Amniotic stem cell (primary cell): ENCODE results near the gene UTP25.
A peak's percentile ranks its signal among the peaks of the same experiment; 100 is the strongest.

ENCODE experiments used
- DNase-seq: peaks from one replicate; lab custom pipeline; 2025; lab: John Stamatoyannopoulos, UW

The UTP25 gene

DNA sequence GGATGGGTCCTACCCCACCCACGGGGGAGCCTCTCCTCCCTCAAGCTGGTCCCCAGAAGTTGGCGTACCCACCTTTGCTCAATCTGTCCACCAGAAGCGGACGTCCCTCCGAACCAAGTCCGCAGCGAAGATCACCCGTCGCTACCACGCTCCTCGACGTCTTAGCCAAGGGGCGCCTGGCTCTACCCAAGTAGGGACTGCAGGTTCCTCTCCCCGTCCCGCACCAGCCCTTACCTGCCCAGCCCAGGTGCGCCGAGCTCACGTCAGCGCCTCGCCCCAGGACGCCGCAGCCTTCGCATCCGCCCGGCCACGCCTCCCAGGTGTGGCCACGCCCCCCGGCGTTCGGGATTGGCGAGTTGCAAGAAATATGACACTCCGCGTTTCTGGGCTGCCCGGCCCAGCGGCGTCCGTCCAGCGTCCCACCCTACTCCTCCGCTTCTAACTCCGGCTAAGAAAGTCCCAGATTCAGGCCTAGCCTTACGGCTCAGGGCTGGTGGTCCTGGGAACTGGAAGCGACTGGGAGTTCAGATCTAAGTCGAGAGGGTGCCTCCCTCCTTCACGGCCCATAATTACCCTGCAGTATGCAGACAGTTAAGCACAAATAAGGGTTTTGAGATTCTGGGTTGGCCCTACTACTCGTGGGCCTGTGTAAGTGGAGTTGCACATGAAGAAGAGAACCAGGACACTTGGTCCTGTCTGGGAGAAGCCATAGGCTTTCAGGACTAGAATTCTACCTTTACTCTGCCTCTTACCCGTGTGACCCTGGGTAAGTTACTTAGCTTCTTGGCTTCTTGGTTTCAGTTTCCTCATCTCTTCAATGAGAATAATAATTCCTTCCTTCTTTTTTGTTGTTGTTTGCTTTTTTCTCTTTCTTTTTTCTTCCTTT lies 21.7 kb upstream of the UTP25 start, which contains the start of gene IRF6:
TSS of gene IRF6 (minus strand) at position 268 of the 886 bp plus-strand sequence. CDS start 4,729 bp downstream, outside the sequence.
- DNase-seq = peak; percentile 62

DNA sequence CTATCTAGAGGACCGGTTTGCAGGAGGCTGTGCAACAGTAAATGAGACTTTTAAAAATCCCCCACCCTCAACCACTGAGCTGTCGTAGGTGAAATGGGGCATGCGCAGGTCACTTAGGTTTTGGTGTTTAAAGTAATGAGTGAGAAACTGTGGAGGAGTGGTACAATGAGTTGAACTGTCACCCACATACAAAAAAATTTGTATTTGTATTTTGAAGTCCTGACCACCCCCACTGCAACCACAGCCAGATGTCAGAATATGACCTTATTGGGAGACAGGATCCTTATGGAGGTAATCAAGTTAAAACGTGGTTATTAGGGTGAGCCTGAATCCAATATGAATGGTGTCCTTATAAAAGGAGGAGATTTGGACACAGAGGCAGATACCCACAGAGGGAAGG lies 20.3 kb upstream of the UTP25 start:
- no peak for DNase-seq

DNA sequence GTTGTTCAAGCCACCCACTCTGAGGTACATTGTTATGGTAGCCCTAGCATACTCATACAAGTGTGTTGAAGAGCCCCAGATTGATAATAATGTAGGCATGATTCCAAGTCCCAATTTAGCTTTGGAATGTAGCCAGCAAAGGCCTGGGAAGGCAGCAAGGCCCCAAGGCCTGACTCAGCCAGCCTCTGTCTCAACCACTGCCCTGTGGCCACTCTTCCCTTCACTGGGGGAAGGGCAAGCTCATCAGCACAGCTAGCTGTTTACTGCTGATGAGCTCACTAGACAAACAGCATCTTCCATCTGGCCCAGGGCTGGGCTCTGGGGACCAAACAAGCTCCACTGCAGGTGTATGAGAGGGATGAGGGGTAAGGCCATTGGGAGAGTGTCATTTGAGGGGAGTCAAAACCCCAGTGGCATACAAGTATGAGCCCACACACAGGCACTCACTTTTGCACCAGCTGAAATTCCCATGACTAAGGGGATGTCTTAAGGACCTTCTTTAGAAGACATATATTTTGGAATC lies 19.7 kb upstream of the UTP25 start:
- DNase-seq = peak; percentile 70

DNA sequence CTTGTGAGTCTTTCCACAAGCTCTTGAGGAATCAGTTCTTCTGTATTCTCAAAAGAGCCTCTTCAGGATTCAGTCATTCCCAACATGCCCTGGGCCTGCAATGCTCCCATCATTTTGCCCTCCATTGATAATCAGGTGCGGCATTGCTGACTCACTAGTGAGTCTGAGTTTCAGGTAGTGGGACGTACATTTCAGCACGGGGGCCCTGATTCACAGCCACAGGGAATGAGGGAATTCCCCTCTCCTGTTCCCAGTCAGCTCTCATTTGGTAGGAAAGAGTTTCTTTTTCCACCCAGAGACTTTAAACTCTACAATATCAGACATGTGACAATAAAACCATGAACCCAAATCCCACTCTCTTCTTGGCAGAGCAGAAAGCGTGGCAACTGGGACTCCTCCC lies 18.2 kb upstream of the UTP25 start:
- DNase-seq = no peak

DNA sequence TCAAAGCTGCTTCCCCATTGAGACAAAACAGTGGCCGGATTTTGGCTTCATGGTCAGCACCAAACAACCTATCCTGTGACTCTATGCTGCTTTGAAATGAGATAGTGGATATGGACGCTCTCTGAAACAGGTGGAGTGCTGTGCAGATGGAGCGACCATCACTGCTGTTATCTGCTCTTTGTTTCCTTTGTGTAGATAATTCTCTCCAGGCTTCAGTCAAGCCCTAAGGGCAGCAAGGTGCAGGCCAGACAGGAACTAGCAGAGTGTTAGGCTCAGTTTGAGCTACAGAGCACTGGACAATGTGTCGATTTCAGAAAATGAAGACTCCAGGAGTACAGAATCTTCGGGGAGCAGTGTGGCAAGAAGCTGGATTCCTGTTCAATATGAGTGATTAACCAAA lies 17.0 kb upstream of the UTP25 start:
- DNase-seq = no peak

DNA sequence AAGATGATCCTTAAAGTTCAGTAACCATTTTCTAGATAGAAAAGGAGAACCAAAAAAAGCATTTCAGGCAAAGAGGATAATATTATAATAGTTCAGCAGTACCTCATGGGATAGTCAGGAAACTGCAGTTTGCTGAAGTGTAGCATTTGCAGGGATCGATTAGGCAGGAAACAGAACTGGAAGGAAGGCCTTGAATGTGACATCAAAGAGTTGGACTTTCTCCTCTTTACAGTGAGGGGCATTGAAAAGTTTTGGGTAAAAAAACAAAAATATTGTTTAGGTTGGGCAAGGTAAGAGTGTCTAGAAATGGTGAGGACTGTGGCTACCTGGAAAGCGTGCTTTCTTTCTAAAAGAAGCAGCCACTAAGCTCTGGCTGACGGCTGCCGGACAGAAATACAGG lies 13.9 kb upstream of the UTP25 start:
- no peak for DNase-seq

DNA sequence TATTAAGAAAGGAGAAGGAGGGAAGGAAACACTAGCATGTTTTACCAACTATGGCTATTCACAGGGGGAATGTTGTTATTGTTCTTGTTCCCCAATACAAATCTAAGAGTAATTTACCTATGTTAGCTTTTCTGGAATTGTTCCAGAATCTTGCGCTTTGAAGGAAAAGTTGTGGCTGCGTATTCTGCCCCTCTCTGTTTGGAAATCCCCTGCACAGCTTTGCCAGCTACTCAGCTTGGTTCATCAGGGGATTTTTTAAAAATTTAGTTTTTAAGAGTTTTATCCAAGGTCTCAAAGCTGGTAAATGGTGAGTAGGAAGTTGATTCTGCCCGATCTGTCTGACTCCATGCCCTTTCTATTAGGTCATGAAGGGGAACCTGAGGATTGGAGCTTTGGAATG lies 12.3 kb upstream of the UTP25 start:
- no peak for DNase-seq

DNA sequence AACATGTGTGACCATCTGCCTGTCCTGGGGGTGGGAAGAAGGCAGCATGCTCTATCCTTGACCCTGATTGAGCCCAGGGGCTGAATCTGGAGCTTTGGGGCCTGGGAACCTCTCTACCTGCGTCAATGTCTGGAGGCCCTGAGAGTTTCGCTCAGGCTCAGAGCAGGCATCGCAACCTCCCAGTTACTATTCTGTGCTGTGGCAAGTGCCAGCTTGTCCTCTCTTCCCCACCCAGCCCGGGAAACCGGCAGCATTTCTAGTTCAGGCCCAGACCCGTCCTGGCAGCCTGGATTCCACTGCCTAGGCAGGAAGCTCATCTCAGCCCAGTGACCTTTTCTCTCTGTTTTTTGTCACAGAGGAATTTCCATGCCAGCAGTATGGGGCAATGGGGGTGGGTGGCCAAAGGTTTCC lies 11.8 kb upstream of the UTP25 start:
- DNase-seq = no peak

DNA sequence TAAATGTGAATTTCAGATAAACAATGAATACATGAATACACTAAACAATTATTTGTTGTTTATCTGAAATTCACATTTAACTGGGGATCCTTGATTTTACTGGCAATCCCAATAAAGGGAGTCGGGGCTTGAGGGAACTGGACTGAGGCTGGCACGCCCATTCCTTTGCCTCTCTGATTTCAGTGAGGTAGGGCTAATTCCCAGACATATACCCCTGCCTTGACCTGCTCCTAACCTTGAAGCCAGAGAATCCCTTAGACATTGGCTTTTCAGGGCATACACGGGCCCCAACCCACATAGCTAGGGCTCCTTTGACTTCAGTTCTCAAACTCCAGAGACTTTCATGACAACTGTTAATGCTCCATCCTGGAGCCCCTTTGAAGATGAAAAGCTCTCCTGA lies 10.8 kb upstream of the UTP25 start:
- DNase-seq = no peak

DNA sequence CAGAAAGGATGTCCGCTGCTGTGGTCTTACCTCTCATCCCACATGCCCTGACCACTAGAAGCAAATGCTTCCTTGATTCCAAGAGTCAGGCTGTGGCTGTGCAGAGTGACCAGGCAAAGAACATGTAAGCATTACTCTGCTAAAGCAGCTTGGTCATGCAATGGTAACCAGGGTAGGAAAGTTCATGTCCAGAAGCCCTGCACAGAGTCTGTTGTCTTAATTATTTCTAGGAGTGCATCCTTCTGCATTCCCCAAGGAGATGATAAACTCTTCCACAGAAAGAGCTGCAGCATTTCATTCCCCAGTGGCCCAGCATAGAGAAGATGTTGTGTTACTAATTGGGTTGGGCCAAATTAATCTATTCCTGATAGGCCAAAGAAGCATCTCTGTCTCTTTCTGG lies 10.1 kb upstream of the UTP25 start:
- no peak for DNase-seq

DNA sequence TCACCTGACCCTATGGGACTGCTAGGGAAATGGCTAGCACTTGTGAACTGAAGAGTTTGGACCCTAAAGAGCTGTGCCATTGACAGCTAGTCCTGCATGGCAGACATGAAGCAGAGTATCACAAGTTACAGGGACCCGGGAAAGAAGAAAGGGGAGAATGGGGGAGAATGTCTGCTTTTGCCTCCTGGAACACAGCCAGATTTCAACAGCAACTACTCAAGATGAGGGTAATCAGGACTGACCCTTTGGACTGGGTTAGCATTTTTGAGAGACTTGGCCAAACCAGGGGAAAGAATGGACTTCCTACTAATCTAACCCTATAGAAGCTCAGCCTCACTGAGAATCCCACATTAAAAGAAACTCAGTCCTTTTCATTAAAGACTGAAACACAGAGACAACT lies 8.7 kb upstream of the UTP25 start:
- no peak for DNase-seq

DNA sequence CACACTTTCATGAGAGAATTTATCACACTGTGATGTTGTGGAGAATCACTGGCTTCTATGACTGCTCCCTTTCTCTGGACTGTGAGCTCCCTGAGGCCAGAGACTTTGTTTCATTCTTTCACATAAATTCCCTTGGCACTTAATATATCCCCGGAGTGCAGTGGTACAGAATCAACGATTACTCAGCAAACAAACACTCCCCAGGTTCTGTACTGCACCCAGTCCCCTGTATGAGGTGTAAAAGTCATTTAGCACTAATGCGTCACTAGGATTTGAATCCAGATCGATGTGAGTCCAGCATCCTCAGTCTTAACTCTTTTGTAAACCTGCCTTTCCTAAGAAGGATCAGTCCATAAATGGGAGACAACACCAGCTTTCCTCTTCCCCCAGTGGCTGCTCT lies 6.8 kb upstream of the UTP25 start:
- DNase-seq = no peak

DNA sequence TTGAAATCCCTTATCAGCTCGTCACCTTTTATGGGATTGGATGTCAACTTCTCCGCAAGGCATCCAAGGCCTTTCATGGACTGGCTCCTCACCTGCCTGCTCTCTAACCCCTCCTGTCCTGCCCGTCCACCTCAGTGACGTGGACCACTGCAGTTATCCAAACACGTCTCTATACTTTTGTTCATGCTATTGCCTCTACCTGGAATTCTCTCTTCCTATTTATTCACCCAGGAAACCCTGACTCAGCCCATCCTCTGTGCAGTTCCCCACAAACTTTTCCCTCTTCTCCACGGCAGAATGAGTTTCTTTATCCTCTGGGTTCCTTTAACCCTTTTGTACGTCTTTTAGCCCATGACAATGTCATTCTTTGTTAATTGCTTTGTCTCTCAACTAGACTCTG lies 5.1 kb upstream of the UTP25 start:
- no peak for DNase-seq

DNA sequence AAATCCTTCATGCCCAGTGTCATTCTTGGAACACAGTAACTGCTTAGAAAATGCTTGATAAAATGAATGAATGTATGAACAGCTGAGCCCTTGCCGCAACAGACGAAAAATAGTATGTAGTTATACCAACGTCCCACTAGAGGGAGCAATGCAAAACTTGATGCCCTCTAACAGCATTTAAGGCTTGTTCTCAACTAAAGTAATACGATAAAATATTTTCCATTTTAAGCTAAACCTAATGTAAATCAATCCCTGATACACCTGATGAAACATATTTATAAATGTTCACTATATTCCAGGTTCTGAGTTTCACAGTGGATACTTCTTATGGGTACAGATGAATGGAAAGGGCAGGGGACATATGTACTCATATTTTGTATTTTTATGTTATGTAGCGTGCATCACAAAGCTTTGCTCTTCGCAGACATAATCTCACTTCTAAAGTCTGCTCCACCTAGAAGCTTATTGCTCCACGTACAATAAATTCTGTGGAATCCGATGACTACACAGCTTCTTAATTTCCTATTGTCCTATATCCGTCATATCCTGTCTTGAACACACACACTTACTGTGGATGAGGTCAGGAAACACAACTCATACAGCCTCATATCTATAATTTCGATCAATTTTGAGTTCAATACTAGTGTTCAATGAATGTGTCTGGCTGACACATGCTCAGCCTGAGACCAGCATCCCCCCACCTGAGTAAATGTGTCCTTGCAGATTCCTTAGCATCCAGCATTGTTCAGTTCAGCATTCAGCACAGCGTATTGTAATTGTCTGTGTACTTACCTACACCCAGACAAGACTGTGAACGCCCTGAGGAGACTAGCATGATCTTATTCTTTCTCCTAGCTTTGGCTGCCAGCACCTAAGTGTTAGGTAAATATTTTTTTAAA lies 4.4 kb upstream of the UTP25 start:
- DNase-seq = peak; percentile 43

DNA sequence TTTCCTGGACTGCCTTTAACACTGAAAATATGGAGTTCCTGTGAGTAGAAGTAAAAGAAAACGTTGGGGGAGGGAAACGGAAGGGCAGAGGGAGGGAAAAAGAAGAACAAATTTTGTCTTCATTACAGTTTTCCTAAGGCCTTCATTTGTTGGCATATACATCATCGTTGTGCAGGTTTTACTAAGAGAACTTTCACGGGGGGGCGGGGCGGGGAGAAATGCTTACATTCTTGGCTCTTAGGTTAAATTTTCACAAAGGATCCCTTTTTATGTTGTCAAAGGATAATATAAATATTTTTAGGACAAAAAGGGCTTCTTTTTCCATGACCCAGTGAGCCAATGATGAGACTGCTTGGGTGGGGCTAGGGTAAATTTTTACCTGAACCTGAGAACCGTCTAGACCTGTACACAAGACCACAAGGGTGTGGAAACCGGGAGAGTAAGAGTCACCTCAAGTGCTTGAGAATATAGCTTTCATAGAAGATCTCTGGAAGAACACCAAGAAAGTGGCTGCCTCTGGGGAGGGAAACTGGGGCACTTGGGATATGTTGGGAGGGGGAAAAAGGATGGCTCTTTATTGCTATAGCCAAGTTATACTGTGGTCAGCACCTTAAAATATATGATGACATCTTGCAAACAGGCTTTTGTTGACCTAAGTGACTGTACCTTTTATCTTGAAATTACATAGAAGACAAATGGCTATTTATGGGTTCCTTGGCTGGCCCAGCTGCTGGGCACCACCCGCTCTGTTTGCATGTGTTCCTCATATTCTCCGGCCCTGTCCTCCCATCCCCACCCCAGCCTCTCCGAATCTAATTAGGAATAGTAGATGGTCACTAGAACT lies 2.0 kb upstream of the UTP25 start:
- DNase-seq = no peak

DNA sequence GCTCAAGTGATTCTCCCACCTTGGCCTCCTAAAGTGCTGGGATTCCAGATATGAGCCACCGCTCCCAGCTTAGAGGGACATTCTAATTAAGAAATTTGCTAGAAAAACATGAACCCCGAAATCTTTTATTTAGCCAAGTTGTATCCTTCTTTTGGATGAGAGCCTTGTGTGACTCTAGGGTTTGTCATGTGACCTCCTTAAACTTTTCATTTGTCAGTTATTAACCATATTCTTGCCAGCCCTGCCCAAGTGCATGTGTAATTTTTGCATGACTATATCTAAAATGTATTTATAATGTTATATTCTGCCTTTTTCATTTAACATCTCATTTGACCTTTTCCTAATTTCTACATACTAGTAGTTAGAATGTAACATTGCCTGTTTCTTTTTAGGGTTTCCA lies 1.9 kb downstream of the UTP25 start:
- no peak for DNase-seq

DNA sequence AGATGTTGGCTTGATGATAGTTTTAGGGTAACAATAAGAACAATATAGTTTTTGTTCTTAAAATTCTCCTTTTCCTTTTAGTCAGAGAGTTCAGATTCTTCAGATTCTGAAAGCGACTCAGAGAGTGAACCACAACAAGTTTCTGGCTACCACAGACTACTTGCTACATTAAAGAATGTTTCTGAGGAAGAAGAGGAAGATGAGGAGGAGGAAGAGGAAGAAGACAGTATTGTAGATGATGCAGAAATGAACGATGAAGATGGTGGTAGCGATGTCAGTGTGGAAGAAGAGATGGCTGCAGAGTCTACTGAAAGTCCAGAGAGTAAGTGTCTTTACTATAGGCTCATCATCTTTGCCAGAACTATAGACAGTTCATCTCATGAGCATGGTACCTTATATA lies 3.0 kb downstream of the UTP25 start:
- DNase-seq = no peak

DNA sequence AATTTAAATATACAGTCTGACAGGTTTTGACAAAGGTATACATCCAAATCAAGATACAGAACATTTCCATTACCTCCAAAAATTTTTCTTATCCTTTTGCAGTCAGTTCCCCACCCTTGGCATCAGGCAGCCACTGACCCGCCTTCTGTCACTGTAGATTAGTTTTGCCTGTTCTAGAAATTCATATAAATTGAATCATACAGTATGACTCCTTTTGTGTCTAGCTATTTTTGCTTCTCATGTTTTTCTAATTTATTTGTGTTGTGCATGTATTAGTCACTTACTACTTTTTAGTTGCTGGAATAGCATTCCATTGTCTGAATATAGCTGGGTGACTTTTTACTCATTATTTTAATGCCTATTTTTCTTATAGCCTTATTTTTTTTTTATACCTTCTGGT lies 3.8 kb downstream of the UTP25 start:
- DNase-seq = peak; percentile 21

DNA sequence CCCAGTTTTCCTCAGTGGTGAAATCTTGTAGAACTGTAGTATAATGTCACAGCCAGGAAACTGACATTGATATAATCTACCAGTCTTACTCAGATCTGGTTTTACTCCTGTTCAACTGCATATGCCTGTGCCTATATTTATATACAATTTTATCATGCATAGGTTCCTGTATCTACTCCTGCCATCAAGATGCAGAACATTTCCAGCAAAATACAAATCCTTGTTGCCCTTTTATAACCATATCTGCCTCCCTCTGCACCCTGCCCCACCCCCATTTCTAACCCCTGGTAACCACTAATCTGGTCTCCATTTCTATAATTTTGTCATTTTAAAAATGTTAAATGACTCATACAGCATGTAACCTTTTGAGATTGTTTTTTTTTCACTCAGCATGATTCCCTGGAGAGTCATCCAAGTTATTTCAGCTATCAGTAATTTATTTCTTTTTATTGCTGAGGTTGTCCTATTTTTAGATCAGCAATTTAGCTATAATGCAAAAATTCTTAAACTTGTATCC lies 8.1 kb downstream of the UTP25 start:
- DNase-seq = peak; percentile 34

DNA sequence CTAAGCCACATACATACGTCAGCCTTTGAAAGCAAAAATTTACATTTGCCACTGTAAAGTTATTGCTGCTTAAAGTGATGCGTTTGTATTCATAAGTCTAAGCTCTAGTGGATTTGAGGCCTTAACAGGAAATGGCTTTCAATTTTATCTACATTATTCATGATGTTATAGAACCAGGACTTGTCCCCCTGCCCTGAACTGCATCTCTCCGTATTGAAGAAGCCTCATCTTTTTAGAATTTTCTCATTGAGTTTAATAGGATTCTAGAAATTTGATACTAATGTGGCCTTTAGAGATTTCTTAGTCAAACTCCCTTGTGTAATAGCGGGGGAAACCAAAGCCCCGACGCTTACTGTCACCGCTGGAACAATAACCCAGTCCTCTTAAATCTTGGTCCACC lies 9.9 kb downstream of the UTP25 start:
- no peak for DNase-seq

DNA sequence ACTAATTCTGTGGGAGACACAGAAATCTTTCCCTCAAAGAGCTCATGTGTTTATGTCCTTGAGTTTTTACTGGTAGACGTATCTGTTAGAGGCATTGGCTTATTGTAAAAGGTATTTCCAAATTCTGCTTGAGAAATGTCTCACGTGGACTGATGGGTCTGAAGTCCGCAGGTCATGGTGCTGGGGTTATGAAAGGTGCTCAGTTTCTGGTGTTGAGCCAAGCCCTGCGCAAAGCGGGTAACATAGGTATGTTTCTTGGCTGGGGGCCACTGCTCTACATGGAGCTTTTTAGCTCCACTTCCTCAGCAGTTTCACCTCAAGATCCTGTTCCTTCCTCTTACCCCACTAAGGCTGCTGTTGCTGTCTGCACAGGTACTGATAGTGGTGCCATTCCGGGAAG lies 10.8 kb downstream of the UTP25 start:
- no peak for DNase-seq
